UCSD-AML1 (cell line): ENCODE results near the gene MLST8.

ENCODE experiments used
- DNase-seq: peaks from one replicate; lab custom pipeline; 2025; ENCODE audit not compliant: unreplicated experiment; lab: John Stamatoyannopoulos, UW

MLST8 gene

GRCh38 chr16:2172688-2173335 lies 32.4 kb upstream of the MLST8 start:
- DNase-seq = no peak

- no peak for DNase-seq
Measured at GRCh38 chr16:2173366-2173765, 31.9 kb upstream of the MLST8 start.

- DNase-seq = no peak
Measured at GRCh38 chr16:2173916-2174315, 31.3 kb upstream of the MLST8 start.

GRCh38 chr16:2174396-2175131 lies 30.7 kb upstream of the MLST8 start:
- DNase-seq = no peak

- DNase-seq = no peak
Measured at GRCh38 chr16:2175454-2175853, 29.8 kb upstream of the MLST8 start.

GRCh38 chr16:2176047-2176446 lies 29.2 kb upstream of the MLST8 start:
- DNase-seq = no peak

GRCh38 chr16:2177101-2177500 lies 28.2 kb upstream of the MLST8 start:
- no peak for DNase-seq

- no peak for DNase-seq
Measured at GRCh38 chr16:2177561-2177960, 27.7 kb upstream of the MLST8 start.

- DNase-seq = no peak
Measured at GRCh38 chr16:2178321-2179106, 26.7 kb upstream of the MLST8 start.

GRCh38 chr16:2179107-2179501 lies 26.1 kb upstream of the MLST8 start:
- DNase-seq = no peak

- no peak for DNase-seq
Measured at GRCh38 chr16:2179576-2179975, 25.7 kb upstream of the MLST8 start.

GRCh38 chr16:2180461-2180860 lies 24.8 kb upstream of the MLST8 start:
- no peak for DNase-seq

- no peak for DNase-seq
Measured at GRCh38 chr16:2180962-2181923, 24.0 kb upstream of the MLST8 start.

GRCh38 chr16:2181952-2182351 lies 23.3 kb upstream of the MLST8 start:
- DNase-seq = no peak

GRCh38 chr16:2183671-2184070 lies 21.6 kb upstream of the MLST8 start:
- no peak for DNase-seq

GRCh38 chr16:2184346-2184745 lies 20.9 kb upstream of the MLST8 start:
- DNase-seq = no peak

- DNase-seq = no peak
Measured at GRCh38 chr16:2184962-2185361, 20.3 kb upstream of the MLST8 start.

GRCh38 chr16:2186064-2186463 lies 19.2 kb upstream of the MLST8 start:
- DNase-seq = no peak

GRCh38 chr16:2186505-2186904 lies 18.7 kb upstream of the MLST8 start:
- DNase-seq = no peak

GRCh38 chr16:2187212-2187611 lies 18.0 kb upstream of the MLST8 start:
- DNase-seq = no peak

- no peak for DNase-seq
Measured at GRCh38 chr16:2188395-2188794, 16.9 kb upstream of the MLST8 start.
